ENCODE measurements around the gene STK38. TPM values are rescaled to one million over a fixed set of nuclear protein-coding genes. Genes with fewer than 3 reads are reported as not detected.

The STK38 gene
- total and polyA plus RNA-seq, 9 of the 15 experiments (the other 6 are each of a cell fraction or from before 2014, with no cell fraction given): 5.7 to 28.7 (median 19.5) TPM

GRCh38 chr6:36578030-36578429 lies 30.8 kb upstream of the STK38 start:
- ATAC-seq: no peak; the same call in 2 of the 3 replicates
- POLR2A ChIA-PET: interaction anchor here (0.5 to 2.5 kb wide), 5 partner anchors 9 to 160 kb away, joined by 3 to 12 read pairs (median 3); no protein-coding TSS in a partner anchor
- BruUV-seq (replicated peaks): no TSS peak
- no peaks in the 10 kb centered on the region for H3K79me2 ChIP-seq (ENCODE audit: control insufficient read depth, insufficient read depth, low read length)
- H2AFZ ChIP-seq (ENCODE audit: low read depth, low read length): peak overlapping the region; percentile 71
- no peak overlapping the region for H3K4me3 ChIP-seq
- no peak for DNase-seq (ENCODE audit: extremely low read depth in 1 of 4, low spot score in 3 of 4)
- H3K27me3 ChIP-seq (ENCODE audit: control insufficient read depth in 2 of 2, insufficient read depth in 2 of 2, low read length in 2 of 2): no peaks in the 10 kb centered on the region
- in situ Hi-C loops (cut with MboI) (no loop called here), intact Hi-C loops (cut with micrococcal nuclease) (no loop called here)
- no peak overlapping the region for H3K27ac ChIP-seq (ENCODE audit: extremely low read depth, low read depth, low read length)
- H4K20me1 ChIP-seq (replicated peaks; ENCODE audit: control insufficient read depth, insufficient read depth, low read length): no peaks in the 10 kb centered on the region
- H3K4me1 ChIP-seq (replicated peaks in 1 of 2; ENCODE audit: control insufficient read depth in 2 of 2, insufficient read depth in 2 of 2, low read length in 2 of 2): peaks cover 16 to 21% of the 10 kb centered on the region in 2 experiments; a peak in 3 of 5 replicates
- CTCF ChIA-PET (ENCODE audit: low intra/inter-chr PET ratio): no interaction called here
- no peaks in the 10 kb centered on the region for H3K9me1 ChIP-seq (ENCODE audit: control insufficient read depth, insufficient read depth, low read length)
- no peaks in the 10 kb centered on the region for H3K9me3 ChIP-seq (replicated peaks; ENCODE audit: control insufficient read depth, insufficient read depth, low read depth, low read length)
- no peak overlapping the region; a peak in 1 of 4 replicates for H3K9ac ChIP-seq (ENCODE audit: insufficient read depth in 1 of 2, low read depth in 2 of 2, low read length in 2 of 2)
- TF ChIP-seq ZNF511 (CRISPR knock-in tag; IDR thresholded peaks at IDR 0.05): no peak
- 0 out of 2 replicates have a peak, but pooled peaks have one; percentile 58 for TF ChIP-seq ZNF12 (CRISPR knock-in tag; IDR thresholded peaks at IDR 0.05)
- no peak for FAIRE-seq
- no peaks in the 10 kb centered on the region for H3K36me3 ChIP-seq (ENCODE audit: control insufficient read depth, insufficient read depth, low read length)
- 38% methylated on average over 5 of the region's 5 CpGs for WGBS (ENCODE audit: insufficient coverage, low coverage, missing lambda C conversion rate)
- H3K4me2 ChIP-seq (ENCODE audit: insufficient read depth, low read length): peak overlapping the region; percentile 38; the same call in 1 of the 2 replicates

GRCh38 chr6:36577301-36577700 lies 30.0 kb upstream of the STK38 start:
- H3K9ac ChIP-seq (ENCODE audit: insufficient read depth in 1 of 2, low read depth in 2 of 2, low read length in 2 of 2): no peak overlapping the region
- no peak overlapping the region for H3K4me3 ChIP-seq
- WGBS (ENCODE audit: insufficient coverage, low coverage, missing lambda C conversion rate): 3% methylated on average over 2 of the region's 2 CpGs
- no TSS peak for BruUV-seq (replicated peaks)
- intact Hi-C loops (cut with micrococcal nuclease) (no loop called here), in situ Hi-C loops (cut with MboI) (no loop called here)
- H3K4me2 ChIP-seq (ENCODE audit: insufficient read depth, low read length): peak overlapping the region; percentile 24
- H3K27me3 ChIP-seq (ENCODE audit: control insufficient read depth in 2 of 2, insufficient read depth in 2 of 2, low read length in 2 of 2): no peaks in the 10 kb centered on the region
- ATAC-seq (peak; percentile 7; the same call in 1 of the 3 replicates), FAIRE-seq (no peak), DNase-seq (ENCODE audit: extremely low read depth in 1 of 4, low spot score in 3 of 4) (peak; percentile 40 to 61 (median 48))
- CTCF ChIA-PET (ENCODE audit: low intra/inter-chr PET ratio): no interaction called here
- POLR2A ChIA-PET: interaction anchor here (0.5 to 2.5 kb wide), 7 partner anchors 9 to 29 kb away, joined by 3 to 12 read pairs (median 7); partner anchors contain the start of gene SRSF3
- peaks cover 16 to 21% of the 10 kb centered on the region in 2 experiments; a peak in 3 of 5 replicates for H3K4me1 ChIP-seq (replicated peaks in 1 of 2; ENCODE audit: control insufficient read depth in 2 of 2, insufficient read depth in 2 of 2, low read length in 2 of 2)
- no peaks in the 10 kb centered on the region for H3K9me3 ChIP-seq (replicated peaks; ENCODE audit: control insufficient read depth, insufficient read depth, low read depth, low read length)
- H3K9me1 ChIP-seq (ENCODE audit: control insufficient read depth, insufficient read depth, low read length): no peaks in the 10 kb centered on the region
- no peaks in the 10 kb centered on the region for H3K79me2 ChIP-seq (ENCODE audit: control insufficient read depth, insufficient read depth, low read length)
- no peak overlapping the region for H3K27ac ChIP-seq (ENCODE audit: extremely low read depth, low read depth, low read length)
- H4K20me1 ChIP-seq (replicated peaks; ENCODE audit: control insufficient read depth, insufficient read depth, low read length): no peaks in the 10 kb centered on the region
- peak overlapping the region; percentile 38 for H2AFZ ChIP-seq (ENCODE audit: low read depth, low read length)
- H3K36me3 ChIP-seq (ENCODE audit: control insufficient read depth, insufficient read depth, low read length): no peaks in the 10 kb centered on the region
- peak; percentile 40; the same call in 1 of the 2 replicates for TF ChIP-seq KLF1 (tag; IDR thresholded peaks at IDR 0.05)
- peak; percentile 46; the same call in 1 of the 2 replicates for TF ChIP-seq EGR1 (conservative IDR thresholded peaks at IDR 0.05)
- no peak for TF ChIP-seq SAP30 (IDR thresholded peaks at IDR 0.05; ENCODE audit: borderline replicate concordance, insufficient read depth, low read depth, low read length, poor library complexity, severe bottlenecking)
- TF ChIP-seq NCOR1 (IDR thresholded peaks at IDR 0.05): peak; percentile 42; the same call in 1 of the 2 replicates
- no peak for TF ChIP-seq NR1H2 (CRISPR knock-in tag; IDR thresholded peaks at IDR 0.05)
- TF ChIP-seq, protein P1, sequence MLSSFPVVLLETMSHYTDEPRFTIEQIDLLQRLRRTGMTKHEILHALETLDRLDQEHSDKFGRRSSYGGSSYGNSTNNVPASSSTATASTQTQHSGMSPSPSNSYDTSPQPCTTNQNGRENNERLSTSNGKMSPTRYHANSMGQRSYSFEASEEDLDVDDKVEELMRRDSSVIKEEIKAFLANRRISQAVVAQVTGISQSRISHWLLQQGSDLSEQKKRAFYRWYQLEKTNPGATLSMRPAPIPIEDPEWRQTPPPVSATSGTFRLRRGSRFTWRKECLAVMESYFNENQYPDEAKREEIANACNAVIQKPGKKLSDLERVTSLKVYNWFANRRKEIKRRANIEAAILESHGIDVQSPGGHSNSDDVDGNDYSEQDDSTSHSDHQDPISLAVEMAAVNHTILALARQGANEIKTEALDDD (IDR thresholded peaks at IDR 0.05): peak; percentile 79
- peak; percentile 62 for TF ChIP-seq CBFA2T2 (conservative IDR thresholded peaks at IDR 0.05)
- peak; percentile 50; the same call in 1 of the 2 replicates for TF ChIP-seq TAL1 (IDR thresholded peaks at IDR 0.05)
- no peak for TF ChIP-seq SREBF1 (IDR thresholded peaks at IDR 0.05; ENCODE audit: borderline replicate concordance, low read depth, low read length)
- TF ChIP-seq SNRNP70 (optimal IDR thresholded peaks at IDR 0.05; ENCODE audit: low read depth, low read length): no peak
- no peak for TF ChIP-seq CBX8 (IDR thresholded peaks at IDR 0.05; ENCODE audit: borderline replicate concordance, extremely low read depth, low read depth, low read length, poor library complexity, severe bottlenecking)
- TF ChIP-seq CBFA2T3 (IDR thresholded peaks at IDR 0.05): peak; percentile 81
- TF ChIP-seq KLF16 (IDR thresholded peaks at IDR 0.05): 0 out of 2 replicates have a peak, but pooled peaks have one; percentile 27
- peak; percentile 22 to 37; a peak in 1 of 4 replicates for TF ChIP-seq KDM1A (IDR thresholded peaks at IDR 0.05)

Data from K562 (cell line).